Panc1 (cell line): ENCODE measurements around the gene TMEM95. TPM values are rescaled to one million over a fixed set of nuclear protein-coding genes. Genes with fewer than 3 reads are reported as not detected.

Source experiments
- ATAC-seq: fragments of 200-7000 bp; cut with Tn5 transposase; 2 replicates; pipeline ENCODE4 v1.9.1; 2020; ENCODE audit warnings: mild to moderate bottlenecking, moderate library complexity
- BruUV-seq: library from RNA; stranded (reverse); fragments of 400-500 nt; replicated peaks from 2 replicates; lab custom pipeline; 2021; lab: Mats Ljungman, UMichigan
- CTCF ChIA-PET: fragments of 300-600 bp; sonication (Branson Sonifier 250); formaldehyde crosslinking; loops from one replicate; lab custom pipeline; 2022; ENCODE audit warnings: antibody characterized with exemption; lab: Charles Lee
- POLR2A ChIA-PET: fragments of 300-600 bp; sonication (Branson Sonifier 250); formaldehyde crosslinking; loops from one replicate; lab custom pipeline; 2022; ENCODE audit warnings: antibody characterized with exemption; lab: Charles Lee
- DNase-seq: peaks from one replicate; pipeline ENCODE4 v3.0.0-alpha.2; 2010; ENCODE audit warnings: low read depth, low spot score
- H3K27ac ChIP-seq: 2 replicates; pipeline ENCODE4 v1.5.1; 2011; ENCODE audit warnings: mild to moderate bottlenecking, low read length, inconsistent platforms
- H3K27me3 ChIP-seq: fragments of 200-500 bp; sonication (Bioruptor generic); 2 replicates; pipeline ENCODE4 v1.6.0; 2014; ENCODE audit warnings: low read length, inconsistent platforms; ENCODE audit not compliant: control insufficient read depth, insufficient read depth
- H3K36me3 ChIP-seq: fragments of 200-500 bp; sonication (Bioruptor generic); 2 replicates; pipeline ENCODE4 v1.5.1; 2014; ENCODE audit warnings: inconsistent platforms, mild to moderate bottlenecking, low read length, moderate library complexity; ENCODE audit not compliant: control insufficient read depth, insufficient read depth
- H3K4me1 ChIP-seq: 2 replicates; pipeline ENCODE4 v1.5.1; 2011; ENCODE audit warnings: inconsistent platforms, mild to moderate bottlenecking, low read length, moderate library complexity; ENCODE audit not compliant: control insufficient read depth, insufficient read depth
- H3K4me3 ChIP-seq, 2 experiments: 2 replicates each; pipeline ENCODE4 v1.5.1; 2011 to 2012; ENCODE audit warnings: low read depth in 2 of 2, low read length in 2 of 2, mild to moderate bottlenecking in 2 of 2, inconsistent platforms in 1 of 2, moderate library complexity in 1 of 2
- H3K9me3 ChIP-seq: fragments of 200-500 bp; sonication (Bioruptor generic); 2 replicates; pipeline ENCODE4 v1.5.1; 2014; ENCODE audit warnings: low read depth, mild to moderate bottlenecking, inconsistent platforms, low read length, moderate library complexity; ENCODE audit not compliant: control insufficient read depth, insufficient read depth
- CTCF ChIP-seq: fragments of 450-650 bp; IDR thresholded peaks from 2 replicates; pipeline ENCODE4 v1.5.1; 2017; ENCODE audit warnings: mild to moderate bottlenecking
- POLR2AphosphoS5 ChIP-seq: IDR thresholded peaks from 2 replicates; pipeline ENCODE4 v1.6.1; 2012; ENCODE audit warnings: mild to moderate bottlenecking, low read depth, low read length, moderate library complexity
- REST ChIP-seq, 2 experiments: IDR thresholded peaks; 2 replicates each; pipeline ENCODE4 v1.6.1; 2011 to 2012; ENCODE audit warnings: low read depth in 2 of 2, control low read depth in 1 of 2, low read length in 1 of 2, mild to moderate bottlenecking in 1 of 2, moderate library complexity in 1 of 2; ENCODE audit not compliant: insufficient read depth in 1 of 2
- SIN3A ChIP-seq: IDR thresholded peaks from 2 replicates; pipeline ENCODE4 v1.6.1; 2012; ENCODE audit warnings: low read depth, mild to moderate bottlenecking, low read length, moderate library complexity, borderline replicate concordance; ENCODE audit not compliant: insufficient read depth
- TCF7L2 ChIP-seq: IDR thresholded peaks from 2 replicates; pipeline ENCODE4 v1.6.1; 2011; ENCODE audit warnings: mild to moderate bottlenecking, low read depth, low read length, inconsistent platforms
- in situ Hi-C: cut with HindIII; loops from 2 replicates; pipeline ENCODE4 v1.10.0; 2016; ENCODE audit warnings: low sequenced_read_pairs, low pct_unique_long_range_greater_than_20kb
- intact Hi-C: fragments of 100-400 bp; cut with micrococcal nuclease; formaldehyde crosslinking; loops from one replicate; pipeline ENCODE4 v1.10.0; 2022; ENCODE audit not compliant: unreplicated experiment
- total RNA-seq: library from RNA; stranded (reverse); gene quantifications from one replicate; pipeline ENCODE4 v1.2.1, GENCODE V29; 2021; ENCODE audit not compliant: unreplicated experiment

The TMEM95 gene
- total RNA-seq, 1 experiment from 2014 or later: not detected

GRCh38 chr17:7405350-7406234 lies 50.6 kb downstream of the TMEM95 start:
- no peaks in the 10 kb centered on the region for H3K9me3 ChIP-seq
- no peak for TF ChIP-seq TCF7L2
- no peak for TF ChIP-seq CTCF
- TF ChIP-seq SIN3A: no peak
- TF ChIP-seq POLR2AphosphoS5: no peak
- no peak for TF ChIP-seq REST (IDR thresholded peaks at IDR 0.05; ENCODE audit: insufficient read depth in 1 of 2, low read depth in 2 of 2, low read length in 1 of 2)
- no peaks in the 10 kb centered on the region for H3K27me3 ChIP-seq
- CTCF ChIA-PET: no interaction called here
- BruUV-seq: TSS peak; percentile 96
- peak overlapping the region; percentile 57 for H3K27ac ChIP-seq
- intact Hi-C loops (no loop called here), in situ Hi-C loops (no loop called here)
- peak overlapping the region; percentile 61 to 63 for H3K4me3 ChIP-seq
- no peak for DNase-seq
- H3K4me1 ChIP-seq: peaks cover 3% of the 10 kb centered on the region
- no peak for ATAC-seq
- no peaks in the 10 kb centered on the region for H3K36me3 ChIP-seq
- POLR2A ChIA-PET: interaction anchor here (0.6 kb wide), 1 partner anchor 11 kb away, joined by 3 read pairs; the partner anchor contains the start of gene PLSCR3

GRCh38 chr17:7406235-7406825 lies 51.4 kb downstream of the TMEM95 start:
- DNase-seq: no peak
- in situ Hi-C loops (no loop called here), intact Hi-C loops (no loop called here)
- POLR2A ChIA-PET: interaction anchor here (0.6 to 0.8 kb wide), 2 partner anchors 12 to 167 kb away, joined by 3 to 5 read pairs; partner anchors contain the start of gene PLSCR3
- no peaks in the 10 kb centered on the region for H3K27me3 ChIP-seq
- H3K36me3 ChIP-seq: no peaks in the 10 kb centered on the region
- BruUV-seq: no TSS peak
- no peak for TF ChIP-seq TCF7L2
- TF ChIP-seq CTCF: no peak
- TF ChIP-seq SIN3A: no peak
- no peak for TF ChIP-seq REST (IDR thresholded peaks at IDR 0.05; ENCODE audit: insufficient read depth in 1 of 2, low read depth in 2 of 2, low read length in 1 of 2)
- TF ChIP-seq POLR2AphosphoS5: no peak
- H3K9me3 ChIP-seq: no peaks in the 10 kb centered on the region
- H3K4me3 ChIP-seq: peak overlapping the region; percentile 61 to 63; a peak in 3 of 4 replicates
- no peak for ATAC-seq
- H3K4me1 ChIP-seq: peaks cover 3% of the 10 kb centered on the region
- no peak overlapping the region for H3K27ac ChIP-seq
- CTCF ChIA-PET: interaction anchor here (0.7 to 0.8 kb wide), 2 partner anchors 99 to 152 kb away, joined by 4 to 5 read pairs; no protein-coding TSS in a partner anchor
